Skeletal muscle tissue (tissue), 4 donors: ENCODE measurements around the gene RFNG. TPM values are rescaled to one million over a fixed set of nuclear protein-coding genes. Genes with fewer than 3 reads are reported as not detected.

Experiments
- H3K27ac ChIP-seq: one replicate; pipeline ENCODE4 v1.7.0; 2013; ENCODE audit warnings: mild to moderate bottlenecking, low read depth, low read length, inconsistent platforms
- H3K27me3 ChIP-seq, 3 donors: one replicate each; pipeline ENCODE4 v1.7.0; 2013; ENCODE audit warnings: low read length in 3 of 3; ENCODE audit not compliant: control insufficient read depth in 3 of 3, insufficient read depth in 3 of 3
- H3K36me3 ChIP-seq, 3 donors: one replicate each; pipeline ENCODE4 v1.7.0; 2013; ENCODE audit warnings: low read length in 3 of 3; ENCODE audit not compliant: control insufficient read depth in 3 of 3, insufficient read depth in 3 of 3
- H3K4me1 ChIP-seq, 3 donors: one replicate each; pipeline ENCODE4 v1.7.0; 2013; ENCODE audit warnings: low read length in 3 of 3, mild to moderate bottlenecking in 3 of 3; ENCODE audit not compliant: control insufficient read depth in 3 of 3, insufficient read depth in 3 of 3
- H3K4me3 ChIP-seq, 3 donors: one replicate each; pipeline ENCODE4 v1.7.0; 2013; ENCODE audit warnings: low read length in 3 of 3
- H3K9ac ChIP-seq, 3 donors: one replicate each; pipeline ENCODE4 v1.7.0; 2013; ENCODE audit warnings: low read length in 3 of 3, mild to moderate bottlenecking in 3 of 3, moderate library complexity in 2 of 3, low read depth in 1 of 3
- H3K9me3 ChIP-seq, 3 donors: one replicate each; pipeline ENCODE4 v1.7.0; 2013; ENCODE audit warnings: low read length in 3 of 3; ENCODE audit not compliant: control insufficient read depth in 3 of 3
- total RNA-seq: library from RNA; depleted of rRNA; stranded (reverse); fragments of >200 nt; gene quantifications from one replicate; pipeline ENCODE4 v1.2.3, GENCODE V29; 2014
- donor health status: Osteomylitis.

RFNG gene
- total RNA-seq, 1 donor from 2014 or later, result 16.7 TPM

DNA sequence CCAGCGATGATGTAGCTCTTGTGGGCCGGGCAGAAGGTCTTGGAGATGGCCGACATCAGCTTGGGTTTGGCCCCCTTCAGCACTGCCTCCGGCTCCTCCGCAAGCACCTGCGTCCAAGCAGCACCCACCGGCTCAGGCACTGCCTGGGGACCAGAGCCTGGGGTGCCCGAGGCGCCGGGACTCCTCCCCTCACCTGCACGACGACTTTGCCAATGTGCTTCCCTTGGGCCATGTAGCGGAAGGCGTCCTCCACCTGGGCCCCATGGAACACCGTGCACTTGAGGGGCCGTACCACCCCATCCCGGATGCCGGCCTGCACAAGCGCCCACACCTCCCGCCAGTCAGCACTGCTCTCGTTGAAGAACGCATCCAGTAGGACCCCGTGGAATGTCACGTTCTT lies 31.4 kb upstream of the RFNG start:
- Histone ChIP-seq H3K4me1 (no peaks in the 10 kb centered on the region), H3K4me3 (no peak overlapping the region), H3K27ac (no peak overlapping the region), H3K36me3 (peaks cover 61 to 70% (median 64%) of the 10 kb centered on the region in 3 donors), H3K9ac (no peak overlapping the region), H3K27me3 (no peaks in the 10 kb centered on the region), H3K9me3 (no peaks in the 10 kb centered on the region)

DNA sequence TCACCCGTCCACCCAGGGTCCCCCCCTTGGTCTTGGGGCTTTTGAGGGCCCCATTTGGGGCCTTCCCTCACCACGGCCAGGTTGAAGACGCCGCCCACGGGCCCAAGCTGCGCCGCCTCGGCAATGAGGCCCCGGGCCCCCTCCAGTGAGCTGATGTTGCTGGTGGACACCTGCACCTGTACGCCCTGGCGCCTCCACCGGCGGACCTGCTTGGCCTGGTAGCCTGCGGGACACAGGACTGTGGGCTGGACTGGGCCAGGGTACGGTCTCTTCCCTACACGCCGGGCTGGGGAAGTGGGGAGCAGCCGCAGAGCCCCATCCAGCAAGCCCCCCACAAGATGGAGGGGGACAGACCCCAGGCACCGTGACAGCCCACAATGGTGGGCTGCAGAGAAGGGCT lies 30.8 kb upstream of the RFNG start:
- Histone ChIP-seq H3K36me3 (peaks cover 57 to 66% (median 59%) of the 10 kb centered on the region in 3 donors), H3K27me3 (no peaks in the 10 kb centered on the region), H3K4me1 (no peaks in the 10 kb centered on the region)

DNA sequence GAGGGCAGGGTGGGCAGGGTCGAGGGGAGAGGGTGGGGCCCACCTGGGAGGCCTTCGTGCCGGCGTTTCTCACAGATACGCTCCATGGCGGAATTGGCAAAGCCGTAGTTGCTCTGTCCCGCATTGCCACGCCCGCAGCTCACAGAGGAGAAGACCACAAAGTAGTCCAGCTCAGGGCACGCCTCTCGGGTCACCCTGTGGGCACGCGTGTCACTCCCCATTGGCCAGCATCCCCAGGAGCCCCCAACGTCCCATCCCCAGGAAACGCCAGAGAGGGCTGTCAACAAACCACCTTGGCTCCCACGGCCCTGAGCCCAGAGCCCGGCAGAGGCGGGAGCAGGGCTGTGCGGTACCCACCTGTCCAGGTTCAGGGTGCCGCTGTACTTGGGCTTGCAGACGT lies 30.4 kb upstream of the RFNG start:
- no peaks in the 10 kb centered on the region for H3K9me3 ChIP-seq
- no peaks in the 10 kb centered on the region for H3K27me3 ChIP-seq
- no peaks in the 10 kb centered on the region for H3K4me1 ChIP-seq
- no peak overlapping the region for H3K9ac ChIP-seq
- H3K27ac ChIP-seq, result no peak overlapping the region
- H3K4me3 ChIP-seq, result no peak overlapping the region
- peaks cover 54 to 62% (median 55%) of the 10 kb centered on the region in 3 donors for H3K36me3 ChIP-seq

More for the DNA sequence above, 30.8 kb upstream of the RFNG start:
- no peak overlapping the region for H3K9ac ChIP-seq
- H3K9me3 ChIP-seq, result no peaks in the 10 kb centered on the region
- no peak overlapping the region for H3K4me3 ChIP-seq
- no peak overlapping the region for H3K27ac ChIP-seq

DNA sequence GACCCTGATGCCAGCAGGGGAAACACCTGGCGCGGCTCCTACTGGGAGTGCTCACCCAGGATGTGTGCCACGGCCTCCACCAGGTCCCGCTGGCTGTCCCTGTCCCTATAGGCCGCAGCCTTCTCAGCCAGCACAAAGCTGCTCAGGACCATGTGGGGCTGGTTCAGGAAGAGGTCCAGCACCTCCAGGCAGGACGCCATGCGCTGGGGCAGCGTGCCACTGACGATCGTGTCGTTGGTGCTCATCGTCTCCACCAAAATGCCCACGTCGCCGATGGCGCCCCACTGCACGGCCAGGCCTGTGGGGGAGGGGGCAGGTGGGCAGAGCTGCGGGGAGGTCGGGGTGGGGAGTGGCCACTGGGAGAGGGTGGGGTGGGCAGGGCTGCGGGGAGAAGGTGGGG lies 29.9 kb upstream of the RFNG start:
- H3K4me1 ChIP-seq, result no peaks in the 10 kb centered on the region
- H3K27ac ChIP-seq, result no peak overlapping the region
- H3K4me3 ChIP-seq, result no peak overlapping the region
- no peaks in the 10 kb centered on the region for H3K27me3 ChIP-seq
- no peaks in the 10 kb centered on the region for H3K9me3 ChIP-seq
- no peak overlapping the region for H3K9ac ChIP-seq
- peaks cover 52 to 59% (median 53%) of the 10 kb centered on the region in 3 donors for H3K36me3 ChIP-seq

DNA sequence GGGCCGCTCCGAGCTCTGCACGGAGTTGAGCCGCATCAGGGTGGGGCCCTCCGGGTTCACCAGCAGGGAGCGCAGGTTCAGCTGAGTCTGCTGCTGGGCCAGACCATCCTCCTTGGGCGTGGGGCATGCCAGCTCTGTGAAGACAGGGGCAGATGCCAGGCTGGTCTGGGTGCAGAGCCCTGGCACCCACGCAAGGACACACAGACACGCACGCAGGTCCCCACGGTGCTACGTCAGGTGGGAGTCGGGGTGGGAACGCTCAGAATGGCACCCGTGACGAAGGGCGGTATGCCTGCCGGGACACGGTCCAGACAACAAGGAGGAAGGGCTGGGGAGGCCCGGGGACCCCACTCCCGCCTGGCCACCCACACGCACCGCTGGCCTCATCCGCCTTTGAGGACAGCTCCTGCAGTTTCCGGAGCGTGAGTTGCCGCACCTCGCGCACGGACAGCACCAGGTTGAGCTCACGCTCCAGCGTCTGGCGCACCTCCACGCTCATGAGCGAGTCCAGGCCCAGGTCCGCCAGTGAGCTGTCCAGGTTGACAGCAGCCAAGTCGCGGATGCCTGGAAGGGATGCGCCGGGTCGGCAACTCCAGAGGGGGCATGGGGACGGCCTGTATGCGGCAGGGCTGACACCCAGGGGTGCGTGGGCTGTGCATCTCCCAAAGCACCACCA lies 29.3 kb upstream of the RFNG start:
- Histone ChIP-seq H3K9ac (no peak overlapping the region), H3K4me3 (no peak overlapping the region), H3K4me1 (no peaks in the 10 kb centered on the region), H3K27ac (no peak overlapping the region), H3K27me3 (no peaks in the 10 kb centered on the region), H3K9me3 (no peaks in the 10 kb centered on the region), H3K36me3 (peaks cover 47 to 53% (median 48%) of the 10 kb centered on the region in 3 donors)

DNA sequence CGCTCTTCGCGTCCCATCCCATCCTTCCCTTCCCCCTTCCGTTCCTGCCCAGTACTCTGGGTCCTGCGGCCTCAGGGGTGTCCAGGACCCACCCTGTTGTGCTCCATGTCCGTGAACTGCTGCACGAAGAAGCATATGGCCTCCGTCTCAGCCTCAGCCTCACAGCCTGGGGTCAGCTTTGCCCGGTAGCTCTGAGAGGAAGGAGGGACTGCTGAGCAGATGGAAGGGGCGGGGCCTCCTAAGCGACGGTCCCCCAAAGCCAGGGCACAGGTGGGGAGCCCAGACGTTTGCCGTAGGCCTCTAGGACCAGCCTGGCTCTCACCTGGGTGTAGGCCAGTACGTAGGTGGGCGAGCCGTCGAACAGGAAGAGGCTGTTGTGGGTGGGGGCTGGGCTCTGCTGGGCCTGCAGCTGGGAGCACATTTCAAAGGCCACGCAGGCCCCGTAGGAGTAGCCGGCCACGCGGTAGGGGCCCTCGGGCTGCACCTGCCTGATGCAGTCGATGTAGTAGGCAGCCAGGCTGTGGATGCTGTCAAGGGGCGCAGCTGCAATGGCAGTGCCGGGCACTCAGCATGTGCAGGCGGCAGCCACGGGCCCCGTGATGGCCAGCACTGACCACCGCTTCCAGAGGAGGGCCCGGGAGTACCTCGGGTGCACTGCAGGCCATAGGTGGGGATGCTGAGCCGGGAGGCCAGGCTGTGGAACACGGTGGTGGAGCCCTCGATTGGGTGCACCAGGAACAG lies 28.6 kb upstream of the RFNG start:
- Histone ChIP-seq H3K27me3 (no peaks in the 10 kb centered on the region), H3K9ac (no peak overlapping the region), H3K4me1 (no peaks in the 10 kb centered on the region), H3K36me3 (peaks cover 43 to 49% (median 45%) of the 10 kb centered on the region in 3 donors), H3K4me3 (no peak overlapping the region), H3K9me3 (no peaks in the 10 kb centered on the region), H3K27ac (no peak overlapping the region)

DNA sequence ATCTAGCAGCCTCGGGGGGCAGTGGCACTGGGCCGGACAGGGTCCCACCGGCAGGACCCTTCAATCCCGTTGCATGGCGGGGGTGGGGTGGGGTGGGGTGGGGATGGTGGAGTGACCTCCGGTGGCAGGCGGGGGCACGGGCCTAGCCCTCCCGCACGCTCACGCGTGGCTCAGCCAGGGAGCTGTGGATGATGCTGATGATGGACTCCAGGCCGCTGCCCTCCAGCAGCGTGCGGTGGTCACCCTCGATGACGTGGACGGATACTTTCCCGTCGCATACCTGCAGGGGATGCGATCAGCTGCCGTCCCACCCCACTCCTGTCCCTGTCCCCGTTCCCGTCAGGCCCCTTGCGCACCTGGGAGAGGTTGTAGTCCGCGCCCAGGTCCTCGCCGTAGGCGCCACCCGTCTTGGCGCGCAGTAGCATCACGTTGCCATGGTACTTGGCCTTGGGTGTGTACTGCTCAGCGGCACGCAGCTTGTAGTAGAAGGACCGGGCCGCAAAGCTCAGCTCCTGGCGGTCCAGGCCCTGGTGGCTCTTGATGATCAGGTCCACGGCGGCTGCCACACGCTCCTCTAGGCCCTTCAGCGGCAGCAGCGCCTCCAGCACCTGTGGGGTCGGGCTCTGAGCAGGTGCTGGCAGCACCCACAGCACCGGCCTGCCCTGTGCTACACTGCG lies 27.5 kb upstream of the RFNG start:
- no peak overlapping the region for H3K4me3 ChIP-seq
- H3K36me3 ChIP-seq, result peaks cover 39 to 41% (median 40%) of the 10 kb centered on the region in 3 donors
- no peaks in the 10 kb centered on the region for H3K9me3 ChIP-seq
- H3K9ac ChIP-seq, result no peak overlapping the region
- no peaks in the 10 kb centered on the region for H3K27me3 ChIP-seq
- no peaks in the 10 kb centered on the region for H3K4me1 ChIP-seq
- no peak overlapping the region for H3K27ac ChIP-seq

DNA sequence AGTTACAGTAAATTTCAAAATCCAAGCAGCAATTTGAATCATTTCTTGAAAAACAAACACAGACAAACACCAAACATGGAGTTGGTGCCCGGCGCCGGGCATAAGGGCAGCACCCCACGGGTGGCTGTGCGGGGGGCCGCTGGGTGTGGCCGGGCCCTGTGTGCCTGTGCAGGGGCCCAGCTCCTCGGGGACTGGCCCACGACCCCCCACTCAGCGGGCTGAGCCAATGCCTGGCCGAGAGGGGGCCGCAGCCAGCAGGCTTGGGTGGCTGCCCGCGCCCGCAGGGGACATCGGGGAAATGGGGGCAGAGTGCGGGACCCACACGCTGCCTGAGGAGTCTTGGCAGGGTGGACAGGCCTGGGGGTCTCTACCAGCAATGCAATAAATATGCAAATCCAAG lies 26.8 kb upstream of the RFNG start:
- Histone ChIP-seq H3K27ac (no peak overlapping the region), H3K9me3 (no peaks in the 10 kb centered on the region), H3K4me3 (no peak overlapping the region), H3K9ac (no peak overlapping the region), H3K36me3 (peaks cover 33 to 35% (median 33%) of the 10 kb centered on the region in 3 donors), H3K27me3 (no peaks in the 10 kb centered on the region), H3K4me1 (no peaks in the 10 kb centered on the region)

DNA sequence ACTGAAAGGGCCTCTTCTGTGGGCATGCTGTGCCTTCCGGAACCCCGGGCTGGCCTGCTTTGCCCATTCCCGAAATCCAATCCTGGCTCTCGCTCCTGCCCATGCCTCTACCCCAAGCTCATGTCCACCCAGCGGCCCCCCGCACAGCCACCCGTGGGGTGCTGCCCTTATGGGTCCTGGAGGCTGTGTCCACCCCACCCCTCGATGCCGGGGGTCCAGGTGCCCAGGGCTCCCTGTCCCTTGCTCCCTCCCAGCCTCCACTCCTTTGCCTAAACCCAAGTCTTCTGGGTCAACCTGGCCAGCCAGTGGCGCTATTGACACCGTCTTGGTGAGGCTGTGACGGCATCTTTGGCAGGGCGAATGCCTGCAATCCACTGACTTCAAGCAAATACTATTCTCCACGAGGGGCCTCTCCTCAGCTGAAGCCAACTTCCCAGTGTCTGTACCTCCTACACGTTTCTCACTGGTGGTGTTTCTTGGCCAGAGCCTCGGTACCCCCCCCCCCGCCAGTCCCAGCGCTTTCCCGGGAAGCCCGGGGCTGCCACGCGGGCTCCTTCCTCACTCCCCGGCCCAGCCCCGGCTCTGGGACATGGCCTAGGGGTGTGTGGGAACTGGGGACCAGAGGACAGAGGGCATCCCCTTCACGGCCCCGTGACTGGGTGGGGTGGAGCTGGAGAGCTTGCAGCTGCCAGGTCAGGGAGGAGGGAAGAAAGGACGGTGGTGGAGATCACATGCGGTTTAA lies 26.2 kb upstream of the RFNG start:
- Histone ChIP-seq H3K27ac (no peak overlapping the region), H3K9ac (no peak overlapping the region), H3K4me1 (no peaks in the 10 kb centered on the region), H3K27me3 (no peaks in the 10 kb centered on the region), H3K4me3 (no peak overlapping the region), H3K9me3 (no peaks in the 10 kb centered on the region), H3K36me3 (peaks cover 26 to 28% (median 27%) of the 10 kb centered on the region in 3 donors)
